ENCODE results near the gene MCTP1.
A peak's percentile ranks its signal among the peaks of the same experiment; 100 is the strongest.

Gene MCTP1

GRCh38 chr5:94992325-94992724 is 292.6 kb downstream of the MCTP1 start:
- no peak for TF ChIP-seq CTCF (IDR thresholded peaks at IDR 0.05; ENCODE audit: low read depth, low read length)
- DNase-seq, result no peak

GRCh38 chr5:94983861-94984535 is 300.9 kb downstream of the MCTP1 start:
- no peaks in the 10 kb centered on the region for H3K36me3 ChIP-seq
- DNase-seq, result no peak
- H3K4me1 ChIP-seq, result no peaks in the 10 kb centered on the region
- H3K4me3 ChIP-seq (ENCODE audit: low read depth, low read length), result no peak overlapping the region
- no peak for TF ChIP-seq CTCF (IDR thresholded peaks at IDR 0.05; ENCODE audit: low read depth, low read length)
- peaks cover 8% of the 10 kb centered on the region; the same call in 1 of the 2 replicates for H3K27me3 ChIP-seq
- H3K9me3 ChIP-seq, result no peaks in the 10 kb centered on the region

More at GRCh38 chr5:94992325-94992724, 292.6 kb downstream of the MCTP1 start:
- H3K4me3 ChIP-seq (ENCODE audit: low read depth, low read length), result no peak overlapping the region
- peaks cover 4% of the 10 kb centered on the region; the same call in 1 of the 2 replicates for H3K27me3 ChIP-seq
- no peaks in the 10 kb centered on the region for H3K36me3 ChIP-seq
- no peaks in the 10 kb centered on the region for H3K9me3 ChIP-seq
- no peaks in the 10 kb centered on the region for H3K4me1 ChIP-seq

GRCh38 chr5:94977437-94977836 is 307.5 kb downstream of the MCTP1 start:
- no peak for DNase-seq
- no peaks in the 10 kb centered on the region for H3K4me1 ChIP-seq
- no peaks in the 10 kb centered on the region for H3K36me3 ChIP-seq
- H3K27me3 ChIP-seq, result peaks cover 10% of the 10 kb centered on the region; the same call in 1 of the 2 replicates
- TF ChIP-seq CTCF (IDR thresholded peaks at IDR 0.05; ENCODE audit: low read depth, low read length), result no peak
- H3K4me3 ChIP-seq (ENCODE audit: low read depth, low read length), result no peak overlapping the region
- H3K9me3 ChIP-seq, result no peaks in the 10 kb centered on the region

- no peaks in the 10 kb centered on the region for H3K4me1 ChIP-seq
- no peaks in the 10 kb centered on the region for H3K36me3 ChIP-seq
- TF ChIP-seq CTCF (IDR thresholded peaks at IDR 0.05; ENCODE audit: low read depth, low read length), result no peak
- H3K4me3 ChIP-seq (ENCODE audit: low read depth, low read length), result no peak overlapping the region
- DNase-seq, result no peak
- H3K9me3 ChIP-seq, result no peaks in the 10 kb centered on the region
- peaks cover 10% of the 10 kb centered on the region; the same call in 1 of the 2 replicates for H3K27me3 ChIP-seq
These were observed 308.0 kb downstream of the MCTP1 start for GRCh38 chr5:94976853-94977252.

GRCh38 chr5:94972268-94972667 is 312.6 kb downstream of the MCTP1 start:
- no peaks in the 10 kb centered on the region for H3K4me1 ChIP-seq
- no peaks in the 10 kb centered on the region for H3K36me3 ChIP-seq
- TF ChIP-seq CTCF (IDR thresholded peaks at IDR 0.05; ENCODE audit: low read depth, low read length), result no peak
- no peaks in the 10 kb centered on the region; the same call in 1 of the 2 replicates for H3K27me3 ChIP-seq
- no peaks in the 10 kb centered on the region for H3K9me3 ChIP-seq
- no peak for DNase-seq
- H3K4me3 ChIP-seq (ENCODE audit: low read depth, low read length), result no peak overlapping the region

- Histone ChIP-seq H3K9me3 (no peaks in the 10 kb centered on the region), H3K27me3 (no peaks in the 10 kb centered on the region; the same call in 1 of the 2 replicates), H3K4me1 (no peaks in the 10 kb centered on the region), H3K36me3 (no peaks in the 10 kb centered on the region), H3K4me3 (ENCODE audit: low read depth, low read length) (no peak overlapping the region)
- TF ChIP-seq CTCF (IDR thresholded peaks at IDR 0.05; ENCODE audit: low read depth, low read length), result peak; percentile 28; the same call in 1 of the 2 replicates
- no peak for DNase-seq
These were observed 315.7 kb downstream of the MCTP1 start for GRCh38 chr5:94969174-94969573.

All from BE2C (cell line).